DMS153 (cell line): ENCODE data around the gene MACROD2.

Experiments
- DNase-seq: peaks from one replicate; lab custom pipeline; 2025; lab: John Stamatoyannopoulos, UW

The MACROD2 gene

GRCh38 chr20:15579688-15580087 lies 1584.4 kb downstream of the MACROD2 start:
- no peak for DNase-seq

GRCh38 chr20:15582146-15582760 lies 1586.9 kb downstream of the MACROD2 start:
- no peak for DNase-seq

- no peak for DNase-seq
Observed at GRCh38 chr20:15584507-15584906, 1589.2 kb downstream of the MACROD2 start.

GRCh38 chr20:15593081-15593480 lies 1597.8 kb downstream of the MACROD2 start:
- DNase-seq = no peak

- DNase-seq = no peak
Observed at GRCh38 chr20:15594158-15594695, 1598.9 kb downstream of the MACROD2 start.

- no peak for DNase-seq
Observed at GRCh38 chr20:15596220-15596890, 1601.0 kb downstream of the MACROD2 start.

- DNase-seq = no peak
Observed at GRCh38 chr20:15597306-15597705, 1602.0 kb downstream of the MACROD2 start.

GRCh38 chr20:15599961-15600360 lies 1604.6 kb downstream of the MACROD2 start:
- DNase-seq = no peak

- DNase-seq = no peak
Observed at GRCh38 chr20:15600565-15600964, 1605.2 kb downstream of the MACROD2 start.

- DNase-seq = no peak
Observed at GRCh38 chr20:15603506-15603905, 1608.2 kb downstream of the MACROD2 start.

- no peak for DNase-seq
Observed at GRCh38 chr20:15603978-15604805, 1608.9 kb downstream of the MACROD2 start.

GRCh38 chr20:15609921-15610320 lies 1614.6 kb downstream of the MACROD2 start:
- no peak for DNase-seq

- DNase-seq = no peak
Observed at GRCh38 chr20:15610787-15611186, 1615.5 kb downstream of the MACROD2 start.

GRCh38 chr20:15611541-15611940 lies 1616.2 kb downstream of the MACROD2 start:
- no peak for DNase-seq

GRCh38 chr20:15612198-15612597 lies 1616.9 kb downstream of the MACROD2 start:
- DNase-seq = no peak

- DNase-seq = no peak
Observed at GRCh38 chr20:15612769-15613168, 1617.5 kb downstream of the MACROD2 start.

- no peak for DNase-seq
Observed at GRCh38 chr20:15613530-15613929, 1618.2 kb downstream of the MACROD2 start.

GRCh38 chr20:15616626-15617025 lies 1621.3 kb downstream of the MACROD2 start:
- DNase-seq = no peak

- DNase-seq = no peak
Observed at GRCh38 chr20:15618110-15618509, 1622.8 kb downstream of the MACROD2 start.

GRCh38 chr20:15618912-15619311 lies 1623.6 kb downstream of the MACROD2 start:
- DNase-seq = no peak

GRCh38 chr20:15619341-15619740 lies 1624.0 kb downstream of the MACROD2 start:
- DNase-seq = no peak

GRCh38 chr20:15619816-15620215 lies 1624.5 kb downstream of the MACROD2 start:
- DNase-seq = no peak

- no peak for DNase-seq
Observed at GRCh38 chr20:15622368-15622767, 1627.1 kb downstream of the MACROD2 start.
